Heart left ventricle (tissue), 16 donors: Measurements from ENCODE around the gene PYURF. TPM values are rescaled to one million over a fixed set of nuclear protein-coding genes. Genes with fewer than 3 reads are reported as not detected.

ENCODE experiments used
- ATAC-seq, 4 donors: fragments of 200-7000 bp; cut with Tn5 transposase; one replicate each; pipeline ENCODE4 v1.9.1; 2020 to 2022; ENCODE audit warnings: moderate library complexity in 4 of 4, mild to moderate bottlenecking in 3 of 4, moderate number of reproducible peaks in 1 of 4
- DNase-seq, 5 donors: peaks; one replicate each; pipeline ENCODE4 v3.0.0-alpha.2; 2020
- H3K27ac ChIP-seq, 12 donors: fragments of 200-600 bp; sonication (generic) in 4 of 12; one replicate each; pipeline versions ENCODE4 v1.5.0 to v1.8.0; 2016 to 2022; ENCODE audit warnings: mild to moderate bottlenecking in 2 of 12
- H3K27me3 ChIP-seq, 9 donors: fragments of 200-600 bp; sonication (generic) in 2 of 9; one replicate each; pipeline versions ENCODE4 v1.5.1 to v1.8.0; 2016 to 2022; ENCODE audit warnings: mild to moderate bottlenecking in 3 of 9
- H3K36me3 ChIP-seq, 9 donors: fragments of 200-600 bp; sonication (generic) in 2 of 9; one replicate each; pipeline versions ENCODE4 v1.5.0 to v1.8.0; 2018 to 2022; ENCODE audit warnings: mild to moderate bottlenecking in 2 of 9
- H3K4me1 ChIP-seq, 12 donors: fragments of 200-600 bp; sonication (generic) in 4 of 12; one replicate each; pipeline versions ENCODE4 v1.5.0 to v1.8.0; 2016 to 2022; ENCODE audit warnings: mild to moderate bottlenecking in 3 of 12
- H3K4me3 ChIP-seq, 12 donors: fragments of 200-600 bp; sonication (generic) in 4 of 12; one replicate each; pipeline versions ENCODE4 v1.5.0 to v1.8.0; 2017 to 2022; ENCODE audit warnings: mild to moderate bottlenecking in 9 of 12, moderate library complexity in 4 of 12
- H3K9me3 ChIP-seq, 12 donors: fragments of 200-600 bp; sonication (generic) in 4 of 12; one replicate each; pipeline versions ENCODE4 v1.5.0 to v1.8.0; 2016 to 2022; ENCODE audit warnings: mild to moderate bottlenecking in 1 of 12
- POLR2A ChIP-seq, 2 donors: fragments of 450-650 bp; IDR thresholded peaks; one replicate each; pipeline ENCODE4 v1.6.1; 2017; ENCODE audit warnings: antibody characterized with exemption in 2 of 2, mild to moderate bottlenecking in 2 of 2, moderate library complexity in 2 of 2
- WGBS, 4 donors: extraction: QIAGEN DNeasy Blood & Tissue Kit in 2 of 4; methylation state at CpG; one replicate each; pipeline versions ENCODE4 v1.1.5 to v1.1.7; 2013 to 2018; 5-methylcytosine and 5-hydroxymethylcytosine counted together
- intact Hi-C, 10 donors: fragments of 100-400 bp; cut with DNase I; formaldehyde crosslinking; loops; one replicate each; pipeline versions ENCODE4 v1.11.1 to v1.14.2; 2022
- polyA plus RNA-seq, 2 donors: library from polyadenylated mRNA; stranded (reverse); fragments of 200-250 nt; gene quantifications; one replicate each; pipeline ENCODE4 v1.2.3, GENCODE V29; 2013
- total RNA-seq, 9 donors: library from RNA; depleted of rRNA in 2 of 9; stranded (reverse); fragments of >200 nt in 2 of 9; fragmentation: NEBNext Ultra II Directional in 3 of 9; extraction: Animal tissue kit (Norgen Biotek cat#: 25700) in 3 of 9; gene quantifications; one replicate each; pipeline versions ENCODE4 v1.1.0 to v1.2.4, GENCODE V29; 2016 to 2023
- TF ChIP-seq, protein P1 (sequence below), 12 donors: fragments of 200-600 bp; sonication (generic) in 4 of 12; IDR thresholded peaks; one replicate each; pipeline versions ENCODE4 v1.5.0 to v1.8.0; 2018 to 2022; ENCODE audit warnings: antibody characterized with exemption in 12 of 12, mild to moderate bottlenecking in 5 of 12
- donor health status: ischemic (EF 13 %, LVEDD 7.1; RV severe dilation, severe dysfunction).
- donor health status: healthy with polysubstance abuse.
- donor health status: DM: no; HTN: yes; CAD: no.
- donor health status: DM: no; HTN: no; CAD: no.
- donor health status: ischemic (EF 25% LVEDD 6.9; RV normal size, moderate dysfunction).
- donor health status: ischemic (EF 25% LVEDD 5.7; RV mildly dilated, moderate dysfunction).
- donor health status: healthy.
- donor health status: DM: yes; HTN: yes; CAD: no.
- donor health status: ischemic (EF 35%, LVEDD 5.7; RV mildly dilated, moderate dysfunction).
- donor health status: nonischemic (EF 11% LVEDD 7.7; RV severe dilation, severe dysfunction).
- donor health status: DM: yes; HTN: yes; CAD: no.
- donor health status: PGD.
- donor health status: ischemic (EF 29% LVEDD 5.4; RV normal size, mild dysfunction).
- donor health status: nonischemic (EF 23%, LVEDD 6.1; RV moderate dilation, normal function).

The PYURF gene
- total and polyA plus RNA-seq, 11 donors = 46.3 to 102 (median 55.7) TPM

DNA sequence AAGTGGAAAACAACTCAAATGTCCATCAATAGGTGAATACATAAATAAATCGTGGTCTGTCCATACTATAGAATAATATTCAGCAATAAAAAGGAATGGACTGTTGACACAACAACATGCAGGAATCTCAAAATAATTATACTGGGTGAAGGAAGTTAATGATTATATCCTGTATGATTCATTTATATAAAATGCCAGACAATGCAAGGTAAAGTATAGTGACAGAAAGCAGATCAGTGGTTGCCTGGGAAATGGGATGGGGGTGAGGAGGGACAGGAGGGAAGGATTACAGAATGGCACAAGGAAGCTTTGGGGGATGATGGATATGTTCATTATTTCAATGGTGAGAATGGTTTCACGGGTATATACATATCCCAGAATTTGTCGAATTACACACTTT lies 12.3 kb downstream of the PYURF start:
- ATAC-seq = no peak
- Histone ChIP-seq H3K4me1 (peaks cover 0 to 3% (median 0%) of the 10 kb centered on the region in 12 donors), H3K9me3 (no peaks in the 10 kb centered on the region), H3K27ac (no peak overlapping the region), H3K36me3 (peaks cover 0 to 4% (median 0%) of the 10 kb centered on the region in 9 donors), H3K27me3 (no peaks in the 10 kb centered on the region), H3K4me3 (no peak overlapping the region)
- WGBS, 4 donors = 83 to 92% (median 89%) methylated on average over 3 of the region's 3 CpGs
- no peak for DNase-seq
- TF ChIP-seq, protein P1, sequence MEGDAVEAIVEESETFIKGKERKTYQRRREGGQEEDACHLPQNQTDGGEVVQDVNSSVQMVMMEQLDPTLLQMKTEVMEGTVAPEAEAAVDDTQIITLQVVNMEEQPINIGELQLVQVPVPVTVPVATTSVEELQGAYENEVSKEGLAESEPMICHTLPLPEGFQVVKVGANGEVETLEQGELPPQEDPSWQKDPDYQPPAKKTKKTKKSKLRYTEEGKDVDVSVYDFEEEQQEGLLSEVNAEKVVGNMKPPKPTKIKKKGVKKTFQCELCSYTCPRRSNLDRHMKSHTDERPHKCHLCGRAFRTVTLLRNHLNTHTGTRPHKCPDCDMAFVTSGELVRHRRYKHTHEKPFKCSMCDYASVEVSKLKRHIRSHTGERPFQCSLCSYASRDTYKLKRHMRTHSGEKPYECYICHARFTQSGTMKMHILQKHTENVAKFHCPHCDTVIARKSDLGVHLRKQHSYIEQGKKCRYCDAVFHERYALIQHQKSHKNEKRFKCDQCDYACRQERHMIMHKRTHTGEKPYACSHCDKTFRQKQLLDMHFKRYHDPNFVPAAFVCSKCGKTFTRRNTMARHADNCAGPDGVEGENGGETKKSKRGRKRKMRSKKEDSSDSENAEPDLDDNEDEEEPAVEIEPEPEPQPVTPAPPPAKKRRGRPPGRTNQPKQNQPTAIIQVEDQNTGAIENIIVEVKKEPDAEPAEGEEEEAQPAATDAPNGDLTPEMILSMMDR (IDR thresholded peaks at IDR 0.05) = no peak
- no peak for TF ChIP-seq POLR2A (IDR thresholded peaks at IDR 0.05)
- intact Hi-C loops = loop anchor here in 9 of 10 donors (5.0 to 10.0 kb wide), 7 partner anchors 56 to 656 kb away; partner anchors contain the start of genes HERC6 (in 3 of the 9) and HERC5 (in 2 of the 9)

DNA sequence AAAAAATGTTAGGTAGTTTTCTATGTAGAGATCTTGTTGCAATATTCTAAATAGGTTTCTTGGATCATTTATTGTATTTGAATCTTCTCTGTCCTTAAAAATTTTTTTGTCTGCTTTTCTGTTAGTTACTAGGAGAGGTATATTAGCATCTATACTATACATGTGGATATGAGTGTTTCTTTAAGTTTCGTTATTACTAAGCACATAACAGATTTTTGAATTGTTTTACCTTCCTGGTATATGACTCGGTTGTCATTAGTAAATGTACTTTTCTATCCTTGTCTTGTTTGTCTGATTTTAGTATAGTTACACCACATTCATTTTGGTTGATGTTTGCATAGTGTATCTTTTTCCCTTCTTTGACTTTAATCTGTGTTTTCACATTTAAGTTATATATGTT lies 20.2 kb downstream of the PYURF start:
- Histone ChIP-seq H3K9me3 (no peaks in the 10 kb centered on the region), H3K36me3 (peaks cover 0 to 55% (median 23%) of the 10 kb centered on the region in 9 donors), H3K27me3 (no peaks in the 10 kb centered on the region), H3K27ac (no peak overlapping the region), H3K4me3 (no peak overlapping the region), H3K4me1 (no peaks in the 10 kb centered on the region)
- no peak for ATAC-seq
- no peak for DNase-seq
- intact Hi-C loops = loop anchor here in 1 of 10 donors (10.0 kb wide), 1 partner anchor 469 kb away; no protein-coding TSS in a partner anchor
- 95 to 98% (median 97%) methylated on average over 2 of the region's 2 CpGs for WGBS, 4 donors
- TF ChIP-seq, protein P1 (IDR thresholded peaks at IDR 0.05) = no peak
- TF ChIP-seq POLR2A (IDR thresholded peaks at IDR 0.05) = no peak

GRCh38 chr4:88497859-88498409 lies 25.6 kb downstream of the PYURF start:
- intact Hi-C loops = no loop called here
- DNase-seq = no peak
- Histone ChIP-seq H3K4me1 (no peaks in the 10 kb centered on the region), H3K27me3 (no peaks in the 10 kb centered on the region), H3K27ac (no peak overlapping the region), H3K9me3 (no peaks in the 10 kb centered on the region), H3K36me3 (peaks cover 0 to 62% (median 31%) of the 10 kb centered on the region in 9 donors), H3K4me3 (no peak overlapping the region)
- TF ChIP-seq, protein P1 (IDR thresholded peaks at IDR 0.05) = no peak
- no peak for TF ChIP-seq POLR2A (IDR thresholded peaks at IDR 0.05)
- WGBS, 4 donors = 88 to 100% (median 96%) methylated on average over 2 of the region's 2 CpGs
- ATAC-seq = no peak

- no peak overlapping the region for H3K4me3 ChIP-seq
- H3K9me3 ChIP-seq = no peaks in the 10 kb centered on the region
- H3K4me1 ChIP-seq = no peaks in the 10 kb centered on the region
- 76 to 86% (median 84%) methylated on average over 4 of the region's 4 CpGs for WGBS, 4 donors
- H3K27ac ChIP-seq = no peak overlapping the region
- ATAC-seq (no peak), DNase-seq (no peak)
- no peak for TF ChIP-seq POLR2A (IDR thresholded peaks at IDR 0.05)
- TF ChIP-seq, protein P1 (IDR thresholded peaks at IDR 0.05) = no peak
- H3K27me3 ChIP-seq = no peaks in the 10 kb centered on the region
- intact Hi-C loops = no loop called here
- H3K36me3 ChIP-seq = peaks cover 0 to 72% (median 40%) of the 10 kb centered on the region in 9 donors
Measured at GRCh38 chr4:88489100-88489761, 34.3 kb downstream of the PYURF start.
